ENCODE measurements around the gene COL23A1.
"Not testable (repeated sequence)": the region's sequence is repeated elsewhere in the genome, so short reads cannot be mapped to it uniquely, and the experiment has no call there.

Gene COL23A1

DNA sequence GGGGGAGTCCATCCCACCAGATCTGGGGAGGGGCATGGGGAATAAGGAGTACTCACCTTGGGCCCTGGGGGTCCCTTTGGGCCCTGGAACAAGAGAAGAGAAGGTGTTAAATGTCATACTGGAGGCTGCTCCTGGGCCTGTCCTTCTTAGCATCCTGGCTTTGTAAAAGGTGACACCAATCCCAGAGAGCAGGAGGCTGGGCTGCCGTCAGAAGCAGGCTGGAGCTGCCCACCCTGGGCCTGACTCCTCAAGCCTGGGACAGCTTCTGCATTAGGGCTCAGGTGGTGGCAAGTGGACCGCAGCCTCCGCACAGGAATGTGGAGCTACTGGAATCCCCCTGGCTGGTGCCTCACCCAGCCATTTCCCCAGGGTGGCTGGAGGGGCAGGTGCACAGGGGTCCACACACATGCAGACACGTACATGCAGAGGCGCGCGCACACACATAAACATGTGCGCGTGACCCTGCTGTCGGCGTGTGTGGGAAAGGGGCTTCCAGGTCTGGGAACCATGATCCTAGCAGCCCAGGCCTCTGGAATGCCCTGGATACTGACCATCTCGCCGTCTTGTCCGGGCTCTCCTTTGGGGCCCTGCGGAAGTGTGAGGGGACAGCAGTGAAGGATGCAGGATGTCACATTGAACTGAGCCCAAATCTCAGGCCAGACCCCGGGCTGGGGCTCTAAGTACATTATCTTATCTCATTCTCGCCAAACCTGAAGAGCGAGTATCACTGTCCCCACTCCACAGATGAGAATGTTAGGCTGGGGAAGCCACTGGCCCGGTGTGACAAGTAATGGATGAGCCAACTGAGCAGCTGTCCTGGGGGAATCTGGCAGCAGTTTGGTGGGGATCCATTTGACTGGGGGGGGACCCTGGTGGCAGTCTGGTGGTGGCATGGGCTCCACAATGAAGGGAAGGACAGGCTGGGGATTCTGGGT is 328.3 kb downstream of the COL23A1 start:
- Mint-ChIP-seq H3K4me1 (no peaks in the 10 kb centered on the region), H3K4me3 (no peak overlapping the region), H3K27me3 (ENCODE audit: low read depth) (peaks cover 2% of the 10 kb centered on the region), H3K27ac (no peak overlapping the region), H3K36me3 (ENCODE audit: low read depth) (peaks cover 4% of the 10 kb centered on the region), H3K9me3 (no peaks in the 10 kb centered on the region)
- TF ChIP-seq, protein P1, sequence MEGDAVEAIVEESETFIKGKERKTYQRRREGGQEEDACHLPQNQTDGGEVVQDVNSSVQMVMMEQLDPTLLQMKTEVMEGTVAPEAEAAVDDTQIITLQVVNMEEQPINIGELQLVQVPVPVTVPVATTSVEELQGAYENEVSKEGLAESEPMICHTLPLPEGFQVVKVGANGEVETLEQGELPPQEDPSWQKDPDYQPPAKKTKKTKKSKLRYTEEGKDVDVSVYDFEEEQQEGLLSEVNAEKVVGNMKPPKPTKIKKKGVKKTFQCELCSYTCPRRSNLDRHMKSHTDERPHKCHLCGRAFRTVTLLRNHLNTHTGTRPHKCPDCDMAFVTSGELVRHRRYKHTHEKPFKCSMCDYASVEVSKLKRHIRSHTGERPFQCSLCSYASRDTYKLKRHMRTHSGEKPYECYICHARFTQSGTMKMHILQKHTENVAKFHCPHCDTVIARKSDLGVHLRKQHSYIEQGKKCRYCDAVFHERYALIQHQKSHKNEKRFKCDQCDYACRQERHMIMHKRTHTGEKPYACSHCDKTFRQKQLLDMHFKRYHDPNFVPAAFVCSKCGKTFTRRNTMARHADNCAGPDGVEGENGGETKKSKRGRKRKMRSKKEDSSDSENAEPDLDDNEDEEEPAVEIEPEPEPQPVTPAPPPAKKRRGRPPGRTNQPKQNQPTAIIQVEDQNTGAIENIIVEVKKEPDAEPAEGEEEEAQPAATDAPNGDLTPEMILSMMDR (IDR thresholded peaks at IDR 0.05; ENCODE audit: unreplicated experiment in 3 of 3) = no peak

GRCh38 chr5:178259623-178260536 is 330.3 kb downstream of the COL23A1 start:
- Mint-ChIP-seq H3K4me3 (no peak overlapping the region), H3K27me3 (ENCODE audit: low read depth) (peaks cover 8% of the 10 kb centered on the region), H3K4me1 (no peaks in the 10 kb centered on the region), H3K36me3 (ENCODE audit: low read depth) (peaks cover 4% of the 10 kb centered on the region), H3K9me3 (no peaks in the 10 kb centered on the region), H3K27ac (no peak overlapping the region)
- TF ChIP-seq, protein P1 (IDR thresholded peaks at IDR 0.05; ENCODE audit: unreplicated experiment in 3 of 3) = no peak

GRCh38 chr5:178257650-178258049 is 332.5 kb downstream of the COL23A1 start:
- H3K36me3 Mint-ChIP-seq (ENCODE audit: low read depth) = peaks cover 4% of the 10 kb centered on the region
- H3K9me3 Mint-ChIP-seq = no peaks in the 10 kb centered on the region
- TF ChIP-seq, protein P1 (IDR thresholded peaks at IDR 0.05; ENCODE audit: unreplicated experiment in 3 of 3) = no peak
- H3K4me1 Mint-ChIP-seq = no peaks in the 10 kb centered on the region
- H3K27me3 Mint-ChIP-seq (ENCODE audit: low read depth) = peaks cover 8% of the 10 kb centered on the region
- no peak overlapping the region for H3K27ac Mint-ChIP-seq
- no peak overlapping the region for H3K4me3 Mint-ChIP-seq

DNA sequence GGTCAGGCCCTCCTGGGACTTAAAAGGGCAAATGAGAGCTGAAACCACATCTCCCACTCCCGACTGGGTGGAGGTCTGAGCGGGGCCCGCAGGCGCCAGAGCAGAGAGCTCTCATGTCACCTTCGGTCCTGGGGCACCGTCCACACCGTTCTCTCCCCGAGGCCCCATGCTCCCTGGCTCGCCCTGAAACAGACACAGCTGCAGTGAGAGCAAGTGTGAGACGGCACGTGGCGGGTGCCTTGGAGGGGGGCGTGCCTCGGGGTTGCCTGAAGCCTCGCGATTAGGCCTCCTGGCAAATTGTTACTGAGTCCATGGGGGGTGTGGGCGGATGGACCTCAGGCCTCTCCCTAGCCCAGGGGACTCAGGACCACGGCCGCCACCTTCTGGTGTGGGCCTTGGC is 333.4 kb downstream of the COL23A1 start:
- Mint-ChIP-seq H3K4me1 (no peaks in the 10 kb centered on the region), H3K27ac (no peak overlapping the region), H3K4me3 (no peak overlapping the region), H3K9me3 (no peaks in the 10 kb centered on the region), H3K27me3 (ENCODE audit: low read depth) (peaks cover 8% of the 10 kb centered on the region), H3K36me3 (ENCODE audit: low read depth) (peaks cover 4% of the 10 kb centered on the region)
- TF ChIP-seq, protein P1 (IDR thresholded peaks at IDR 0.05; ENCODE audit: unreplicated experiment in 3 of 3) = no peak

GRCh38 chr5:178253632-178254031 is 336.6 kb downstream of the COL23A1 start:
- not testable (repeated sequence) for H3K36me3 Mint-ChIP-seq (ENCODE audit: low read depth)

DNA sequence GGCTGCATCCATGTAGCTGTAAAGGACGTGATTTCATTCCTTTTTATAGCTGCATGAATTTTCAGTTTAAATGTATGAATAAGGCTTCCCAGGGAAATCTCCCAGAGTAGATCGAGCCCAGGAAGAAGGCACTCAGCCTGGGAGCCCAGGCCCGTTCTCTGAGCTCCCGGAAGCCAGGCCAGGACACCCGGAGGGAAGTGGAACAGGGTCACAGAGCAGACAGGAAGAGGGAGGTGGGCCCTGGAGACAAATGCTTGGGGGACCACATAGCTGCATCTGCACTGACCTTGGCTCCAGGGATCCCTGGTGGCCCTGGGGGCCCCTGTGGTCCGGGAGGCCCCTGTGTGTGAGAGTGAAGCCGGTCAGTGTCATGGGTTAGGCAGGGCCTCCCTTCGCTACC is 337.9 kb downstream of the COL23A1 start:
- no peaks in the 10 kb centered on the region for H3K36me3 Mint-ChIP-seq (ENCODE audit: low read depth)
- TF ChIP-seq, protein P1 (IDR thresholded peaks at IDR 0.05; ENCODE audit: unreplicated experiment in 3 of 3) = no peak
- peaks cover 8% of the 10 kb centered on the region for H3K27me3 Mint-ChIP-seq (ENCODE audit: low read depth)
- no peak overlapping the region for H3K4me3 Mint-ChIP-seq
- no peak overlapping the region for H3K27ac Mint-ChIP-seq
- peaks cover 5% of the 10 kb centered on the region for H3K4me1 Mint-ChIP-seq
- H3K9me3 Mint-ChIP-seq = no peaks in the 10 kb centered on the region

More at GRCh38 chr5:178253632-178254031, 336.6 kb downstream of the COL23A1 start:
- not testable (repeated sequence) for H3K4me1 Mint-ChIP-seq; H3K4me3 Mint-ChIP-seq; H3K27me3 Mint-ChIP-seq (ENCODE audit: low read depth); H3K27ac Mint-ChIP-seq; H3K9me3 Mint-ChIP-seq

Measured in nephron (organoid).